Tibial artery (tissue), 4 donors: ENCODE measurements around the gene IL12RB2.

ENCODE experiments used
- DNase-seq, 2 donors: peaks; one replicate each; pipeline ENCODE4 v3.0.0-alpha.2; 2019
- H3K27ac ChIP-seq, 2 donors: fragments of 200-600 bp; sonication (generic) in 1 of 2; 1 replicate in 1 of 2; 2 replicates in 1 of 2; pipeline ENCODE4 v1.5.1; 2018 to 2019; ENCODE audit warnings: mild to moderate bottlenecking in 1 of 2
- H3K27me3 ChIP-seq, 2 donors: fragments of 200-600 bp; sonication (generic) in 1 of 2; one replicate each; pipeline versions ENCODE4 v1.5.1 to v1.6.0; 2016 to 2019
- H3K36me3 ChIP-seq, 3 donors: fragments of 200-600 bp; sonication (generic) in 2 of 3; one replicate each; pipeline ENCODE4 v1.5.1; 2016 to 2019; ENCODE audit warnings: mild to moderate bottlenecking in 2 of 3
- H3K4me1 ChIP-seq, 4 donors: fragments of 200-600 bp; sonication (generic) in 2 of 4; 1 replicate in 3 of 4; 2 replicates in 1 of 4; pipeline ENCODE4 v1.5.1; 2016 to 2019
- H3K4me3 ChIP-seq, 2 donors: fragments of 200-600 bp; sonication (generic) in 1 of 2; 1 replicate in 1 of 2; 2 replicates in 1 of 2; pipeline ENCODE4 v1.5.1; 2018 to 2019; ENCODE audit warnings: mild to moderate bottlenecking in 2 of 2
- H3K9me3 ChIP-seq, 3 donors: fragments of 200-600 bp; sonication (generic) in 1 of 3; one replicate each; pipeline ENCODE4 v1.5.1; 2016 to 2019
- CTCF ChIP-seq, 2 experiments: fragments of 200-600 bp in 1 of 2; fragments of 450-650 bp in 1 of 2; IDR thresholded peaks; one replicate each; pipeline ENCODE4 v1.5.1; 2017 to 2019; ENCODE audit warnings: antibody characterized with exemption in 2 of 2, mild to moderate bottlenecking in 1 of 2, moderate library complexity in 1 of 2
- intact Hi-C: fragments of 100-400 bp; cut with DNase I; formaldehyde crosslinking; loops from one replicate; pipeline ENCODE4 v1.15.0; 2023; ENCODE audit warnings: low total_unique reads

The IL12RB2 gene

DNA sequence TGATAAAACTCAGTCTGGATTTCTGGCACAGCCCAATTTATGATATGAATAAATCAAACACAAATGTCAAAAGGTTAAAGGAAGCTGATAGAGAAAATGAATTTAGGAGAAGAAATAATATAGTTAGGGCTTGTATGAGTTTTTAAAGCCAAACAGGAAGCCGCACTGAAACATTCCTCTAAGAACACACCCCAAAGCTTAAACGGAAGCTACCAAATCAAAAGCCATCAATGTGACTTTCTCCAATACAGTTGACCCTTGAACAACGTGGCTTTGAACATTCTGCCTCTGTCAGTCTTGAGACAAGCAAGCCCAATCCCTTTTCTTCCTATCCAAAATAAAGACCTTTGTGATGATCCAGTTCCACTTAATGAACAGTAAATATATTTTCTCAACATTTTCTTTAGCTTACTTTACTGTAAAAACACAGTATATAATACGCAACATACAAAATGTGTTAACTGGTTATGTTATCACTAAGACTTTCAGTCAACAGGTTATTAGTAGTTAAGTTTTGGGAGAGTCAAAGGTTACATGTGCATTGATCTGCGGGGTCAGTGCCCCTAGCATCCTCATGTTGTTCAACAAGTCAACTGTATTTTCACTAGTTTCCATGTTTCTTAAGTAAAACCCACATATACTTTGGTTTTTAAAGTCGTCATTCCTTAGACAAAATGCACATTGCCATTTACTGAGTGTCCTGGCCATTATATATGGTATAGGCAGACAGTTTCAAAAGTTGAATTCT is 111.3 kb downstream of the IL12RB2 start:
- Histone ChIP-seq H3K4me1 (peaks cover 0 to 5% (median 0%) of the 10 kb centered on the region in 4 donors), H3K27me3 (no peaks in the 10 kb centered on the region), H3K4me3 (no peak overlapping the region), H3K27ac (no peak overlapping the region), H3K9me3 (no peaks in the 10 kb centered on the region), H3K36me3 (peaks cover 91 to 96% (median 94%) of the 10 kb centered on the region in 3 donors)
- DNase-seq = no peak
- no peak for TF ChIP-seq CTCF (IDR thresholded peaks at IDR 0.05)
- intact Hi-C loops = no loop called here

DNA sequence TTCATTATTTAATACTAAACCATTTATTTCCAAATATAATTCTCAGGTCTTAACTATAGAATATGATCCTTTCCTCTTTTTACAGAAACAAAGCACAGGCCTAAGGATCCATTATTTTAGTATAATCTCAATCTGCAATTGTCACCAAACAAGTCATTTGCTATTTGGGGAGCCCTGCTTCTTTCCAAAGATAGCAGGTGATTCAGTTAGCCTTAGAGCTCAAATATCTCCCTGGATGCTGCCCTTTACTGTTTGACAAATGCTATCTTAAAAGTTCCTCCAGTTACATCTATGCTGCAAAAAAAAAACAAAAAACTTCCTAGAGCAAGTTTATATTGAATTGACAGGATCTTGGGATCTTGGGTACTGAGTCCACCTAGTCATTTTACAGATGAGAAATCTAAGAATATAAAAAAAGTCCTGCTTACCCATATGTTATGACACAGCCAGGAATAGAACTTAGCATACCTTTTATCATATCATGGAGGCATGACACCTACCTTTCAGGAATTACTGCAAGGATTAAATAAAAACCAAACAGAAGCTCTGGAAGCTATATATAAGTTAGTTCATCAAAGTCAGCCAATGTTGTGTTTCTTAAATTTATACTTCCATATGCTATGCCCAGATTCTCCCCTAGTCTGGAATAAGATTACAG is 113.3 kb downstream of the IL12RB2 start:
- H3K4me1 ChIP-seq = peaks cover 0 to 13% (median 4%) of the 10 kb centered on the region in 4 donors
- TF ChIP-seq CTCF (IDR thresholded peaks at IDR 0.05) = no peak
- no peaks in the 10 kb centered on the region for H3K27me3 ChIP-seq
- DNase-seq = no peak
- intact Hi-C loops = loop anchor here (10.0 kb wide), 1 partner anchor 74 kb away; no protein-coding TSS in a partner anchor
- no peak overlapping the region for H3K27ac ChIP-seq
- no peak overlapping the region for H3K4me3 ChIP-seq
- no peaks in the 10 kb centered on the region for H3K9me3 ChIP-seq
- peaks cover 92 to 97% (median 92%) of the 10 kb centered on the region in 3 donors for H3K36me3 ChIP-seq

DNA sequence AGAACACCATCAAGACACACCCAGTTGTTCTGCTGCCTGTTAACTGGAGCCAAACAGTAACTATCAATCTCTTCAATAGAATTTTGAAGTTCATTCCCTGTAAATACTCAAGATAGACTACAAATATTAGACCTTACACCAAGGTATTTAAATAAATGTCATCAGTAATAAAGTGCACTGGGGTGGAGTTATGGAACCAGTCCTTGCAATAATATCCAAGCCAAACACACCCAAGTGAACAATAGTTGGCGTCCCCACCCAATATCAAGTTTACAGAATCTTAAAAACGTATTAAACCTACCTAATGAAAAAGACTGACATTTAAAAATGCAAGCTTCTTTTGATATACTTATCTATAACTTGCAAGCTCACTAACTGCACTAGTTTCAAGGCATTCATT is 119.8 kb downstream of the IL12RB2 start:
- Histone ChIP-seq H3K27ac (no peak overlapping the region), H3K9me3 (no peaks in the 10 kb centered on the region), H3K4me3 (peak overlapping the region; percentile 81 to 84), H3K36me3 (peaks cover 34 to 37% (median 34%) of the 10 kb centered on the region in 3 donors), H3K4me1 (peaks cover 0 to 39% (median 13%) of the 10 kb centered on the region in 4 donors), H3K27me3 (no peaks in the 10 kb centered on the region)
- intact Hi-C loops = loop anchor here (10.0 kb wide), 1 partner anchor 67 kb away; no protein-coding TSS in a partner anchor
- no peak for DNase-seq
- TF ChIP-seq CTCF (IDR thresholded peaks at IDR 0.05) = no peak

DNA sequence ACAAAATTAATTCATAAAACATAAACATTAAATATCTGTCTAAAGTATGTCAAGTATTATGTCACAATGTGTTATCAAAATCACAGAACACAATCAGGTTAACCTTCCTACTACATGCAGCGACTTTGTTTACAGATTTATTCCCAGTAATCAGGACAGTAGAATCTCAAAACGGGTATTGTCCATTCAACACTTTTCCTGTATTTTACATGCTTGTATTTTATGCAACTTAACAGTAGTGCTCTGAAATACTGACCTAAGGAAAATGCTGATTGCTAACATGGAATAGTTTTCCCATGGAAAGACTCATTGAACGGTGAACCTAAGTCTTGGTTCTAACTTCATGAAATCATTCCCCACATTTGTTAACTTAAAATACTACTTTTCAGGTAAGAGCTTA is 120.3 kb downstream of the IL12RB2 start:
- Histone ChIP-seq H3K27me3 (no peaks in the 10 kb centered on the region), H3K4me1 (peaks cover 0 to 42% (median 15%) of the 10 kb centered on the region in 4 donors), H3K9me3 (no peaks in the 10 kb centered on the region), H3K36me3 (peaks cover 29 to 32% (median 29%) of the 10 kb centered on the region in 3 donors), H3K4me3 (peak overlapping the region; percentile 81 to 84), H3K27ac (peak overlapping the region in 1 of 2 donors; percentile 19)
- no peak for TF ChIP-seq CTCF (IDR thresholded peaks at IDR 0.05)
- intact Hi-C loops = loop anchor here (10.0 kb wide), 1 partner anchor 67 kb away; no protein-coding TSS in a partner anchor
- no peak for DNase-seq

DNA sequence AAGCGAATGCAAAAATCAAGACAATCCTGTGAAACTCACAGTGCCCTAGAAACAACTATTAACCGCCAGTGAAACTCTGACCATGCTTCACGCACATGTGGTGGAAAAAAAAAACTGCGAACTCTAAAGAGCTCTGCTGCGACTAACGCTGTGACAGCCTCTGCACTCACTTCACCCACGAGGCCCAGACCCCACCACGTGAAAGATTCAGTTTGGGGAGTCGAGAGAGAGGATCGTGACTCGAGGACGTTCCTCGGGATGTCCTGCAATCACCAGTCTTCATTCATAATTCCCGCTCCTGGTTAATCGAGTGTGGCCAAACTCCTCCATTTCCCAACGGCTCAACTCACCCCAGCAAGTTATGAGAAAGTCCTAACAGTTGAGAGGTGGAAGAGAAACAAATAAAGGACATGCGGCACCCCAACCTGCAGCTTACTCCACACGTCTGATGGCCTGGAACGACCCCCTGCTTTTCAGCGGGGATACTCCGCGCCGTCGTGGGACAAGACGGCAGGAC is 121.4 kb downstream of the IL12RB2 start:
- Histone ChIP-seq H3K27me3 (no peaks in the 10 kb centered on the region), H3K27ac (peak overlapping the region; percentile 94 to 98), H3K4me3 (peak overlapping the region; percentile 81 to 84), H3K4me1 (peaks cover 0 to 52% (median 23%) of the 10 kb centered on the region in 4 donors), H3K9me3 (no peaks in the 10 kb centered on the region), H3K36me3 (peaks cover 18 to 21% (median 19%) of the 10 kb centered on the region in 3 donors)
- peak in 1 of 2 donors; percentile 32 for DNase-seq
- intact Hi-C loops = loop anchor here (10.0 kb wide), 1 partner anchor 66 kb away; no protein-coding TSS in a partner anchor
- no peak for TF ChIP-seq CTCF (IDR thresholded peaks at IDR 0.05)
